Skeletal muscle cell (primary cell): ENCODE data around the gene PHLDB3.
"Not testable (repeated sequence)": the region's sequence is repeated elsewhere in the genome, so short reads cannot be mapped to it uniquely, and the experiment has no call there.

ENCODE experiments used
- DNase-seq: peaks from one replicate; pipeline ENCODE4 v3.0.0-alpha.2; 2010; ENCODE audit warnings: low read depth
- H3K4me3 ChIP-seq: 2 replicates; pipeline ENCODE4 v1.5.1; 2011; ENCODE audit warnings: low read depth, mild to moderate bottlenecking, control low read depth, low read length, moderate library complexity

The PHLDB3 gene

GRCh38 chr19:43532571-43532961 is 28.0 kb upstream of the PHLDB3 start:
- peak overlapping the region; percentile 64 for H3K4me3 ChIP-seq
- no peak for DNase-seq

- no peak overlapping the region for H3K4me3 ChIP-seq
- no peak for DNase-seq
Observed at GRCh38 chr19:43527860-43528622, 23.5 kb upstream of the PHLDB3 start.

GRCh38 chr19:43526884-43527859 is 22.6 kb upstream of the PHLDB3 start, which contains the start of gene ETHE1:
Gene ETHE1 (minus strand): TSS chr19:43527201. CDS start chr19:43527177, 24 bp downstream.
- H3K4me3 ChIP-seq = peak within 1 kb of the TSS; percentile 69
- DNase-seq = no peak

GRCh38 chr19:43525836-43526771 is 21.6 kb upstream of the PHLDB3 start:
- no peak for DNase-seq
- peak overlapping the region; percentile 69 for H3K4me3 ChIP-seq

- DNase-seq = no peak
- peak overlapping the region; percentile 69 for H3K4me3 ChIP-seq
Observed at GRCh38 chr19:43524922-43525835, 20.6 kb upstream of the PHLDB3 start.

- DNase-seq = not testable (repeated sequence)
Observed at GRCh38 chr19:43523696-43524095, 19.1 kb upstream of the PHLDB3 start.

GRCh38 chr19:43522929-43523328 is 18.4 kb upstream of the PHLDB3 start:
- DNase-seq = no peak
- no peak overlapping the region for H3K4me3 ChIP-seq

More at GRCh38 chr19:43523696-43524095, 19.1 kb upstream of the PHLDB3 start:
- H3K4me3 ChIP-seq = not testable (repeated sequence)

GRCh38 chr19:43519436-43520088 is 15.0 kb upstream of the PHLDB3 start:
- peak; percentile 74 for DNase-seq

GRCh38 chr19:43518051-43518450 is 13.5 kb upstream of the PHLDB3 start:
- no peak overlapping the region for H3K4me3 ChIP-seq
- DNase-seq = no peak

More at GRCh38 chr19:43519436-43520088, 15.0 kb upstream of the PHLDB3 start:
- no peak overlapping the region for H3K4me3 ChIP-seq

GRCh38 chr19:43512399-43512798 is 7.9 kb upstream of the PHLDB3 start:
- DNase-seq, H3K4me3 ChIP-seq: not testable (repeated sequence)

- H3K4me3 ChIP-seq = no peak overlapping the region
- DNase-seq = no peak
Observed at GRCh38 chr19:43511324-43511723, 6.8 kb upstream of the PHLDB3 start.

- no peak overlapping the region for H3K4me3 ChIP-seq
- no peak for DNase-seq
Observed at GRCh38 chr19:43510713-43511112, 6.2 kb upstream of the PHLDB3 start.

GRCh38 chr19:43507880-43508279 is 3.3 kb upstream of the PHLDB3 start:
- no peak overlapping the region for H3K4me3 ChIP-seq
- DNase-seq = no peak

- no peak for DNase-seq
- no peak overlapping the region for H3K4me3 ChIP-seq
Observed at GRCh38 chr19:43506629-43507028, 2.1 kb upstream of the PHLDB3 start.

- no peak for DNase-seq
- no peak overlapping the region for H3K4me3 ChIP-seq
Observed at GRCh38 chr19:43505941-43506340, 1.4 kb upstream of the PHLDB3 start.

GRCh38 chr19:43505186-43505456 is 575 bp upstream of the PHLDB3 start:
- H3K4me3 ChIP-seq = no peak overlapping the region

GRCh38 chr19:43503501-43504425 is 783 bp downstream of the PHLDB3 start:
- DNase-seq = peak; percentile 52
- peak overlapping the region; percentile 87 for H3K4me3 ChIP-seq

More at GRCh38 chr19:43505186-43505456, 575 bp upstream of the PHLDB3 start:
- DNase-seq = no peak
